ENCODE measurements around the gene PREP.

DNA sequence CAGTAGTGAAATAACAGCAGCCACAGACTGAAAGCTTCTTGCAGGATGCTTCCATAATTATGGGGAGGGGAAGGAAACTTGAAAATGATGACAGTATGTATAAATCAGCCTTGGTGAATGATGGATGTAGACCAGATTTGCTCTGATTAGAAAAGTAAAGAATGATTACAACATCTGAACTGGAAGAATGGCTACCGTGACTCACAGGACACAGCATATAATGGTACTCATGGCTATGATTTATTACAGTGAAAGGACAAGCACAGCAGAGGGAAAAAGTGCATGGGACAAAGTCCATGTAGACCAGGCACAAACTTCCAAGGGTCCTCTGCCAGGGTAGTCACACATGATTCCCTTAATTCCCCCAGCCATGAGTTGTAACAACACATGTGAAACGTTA, 152.3 kb downstream of the PREP start:
- TF ChIP-seq CTCF (IDR thresholded peaks at IDR 0.05; ENCODE audit: insufficient read depth, low read length) = no peak
- TF ChIP-seq POLR2AphosphoS5 (IDR thresholded peaks at IDR 0.05; ENCODE audit: low read depth) = no peak
- TF ChIP-seq, protein P1, sequence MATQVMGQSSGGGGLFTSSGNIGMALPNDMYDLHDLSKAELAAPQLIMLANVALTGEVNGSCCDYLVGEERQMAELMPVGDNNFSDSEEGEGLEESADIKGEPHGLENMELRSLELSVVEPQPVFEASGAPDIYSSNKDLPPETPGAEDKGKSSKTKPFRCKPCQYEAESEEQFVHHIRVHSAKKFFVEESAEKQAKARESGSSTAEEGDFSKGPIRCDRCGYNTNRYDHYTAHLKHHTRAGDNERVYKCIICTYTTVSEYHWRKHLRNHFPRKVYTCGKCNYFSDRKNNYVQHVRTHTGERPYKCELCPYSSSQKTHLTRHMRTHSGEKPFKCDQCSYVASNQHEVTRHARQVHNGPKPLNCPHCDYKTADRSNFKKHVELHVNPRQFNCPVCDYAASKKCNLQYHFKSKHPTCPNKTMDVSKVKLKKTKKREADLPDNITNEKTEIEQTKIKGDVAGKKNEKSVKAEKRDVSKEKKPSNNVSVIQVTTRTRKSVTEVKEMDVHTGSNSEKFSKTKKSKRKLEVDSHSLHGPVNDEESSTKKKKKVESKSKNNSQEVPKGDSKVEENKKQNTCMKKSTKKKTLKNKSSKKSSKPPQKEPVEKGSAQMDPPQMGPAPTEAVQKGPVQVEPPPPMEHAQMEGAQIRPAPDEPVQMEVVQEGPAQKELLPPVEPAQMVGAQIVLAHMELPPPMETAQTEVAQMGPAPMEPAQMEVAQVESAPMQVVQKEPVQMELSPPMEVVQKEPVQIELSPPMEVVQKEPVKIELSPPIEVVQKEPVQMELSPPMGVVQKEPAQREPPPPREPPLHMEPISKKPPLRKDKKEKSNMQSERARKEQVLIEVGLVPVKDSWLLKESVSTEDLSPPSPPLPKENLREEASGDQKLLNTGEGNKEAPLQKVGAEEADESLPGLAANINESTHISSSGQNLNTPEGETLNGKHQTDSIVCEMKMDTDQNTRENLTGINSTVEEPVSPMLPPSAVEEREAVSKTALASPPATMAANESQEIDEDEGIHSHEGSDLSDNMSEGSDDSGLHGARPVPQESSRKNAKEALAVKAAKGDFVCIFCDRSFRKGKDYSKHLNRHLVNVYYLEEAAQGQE (IDR thresholded peaks at IDR 0.05; ENCODE audit: insufficient replicate concordance, low read depth) = no peak
- TF ChIP-seq GABPA (IDR thresholded peaks at IDR 0.05; ENCODE audit: low read depth) = no peak
- no peak for TF ChIP-seq SPI1 (IDR thresholded peaks at IDR 0.05; ENCODE audit: borderline replicate concordance, low read depth)
